ENCODE results near the gene IQSEC3. TPM values are rescaled to one million over a fixed set of nuclear protein-coding genes. Genes with fewer than 3 reads are reported as not detected.
"Not testable (repeated sequence)": the region's sequence is repeated elsewhere in the genome, so short reads cannot be mapped to it uniquely, and the experiment has no call there.

IQSEC3 gene
- total and polyA plus RNA-seq, 2 of the 13 experiments (the other 11 are each of a cell fraction or from before 2014, with no cell fraction given), result not detected

DNA sequence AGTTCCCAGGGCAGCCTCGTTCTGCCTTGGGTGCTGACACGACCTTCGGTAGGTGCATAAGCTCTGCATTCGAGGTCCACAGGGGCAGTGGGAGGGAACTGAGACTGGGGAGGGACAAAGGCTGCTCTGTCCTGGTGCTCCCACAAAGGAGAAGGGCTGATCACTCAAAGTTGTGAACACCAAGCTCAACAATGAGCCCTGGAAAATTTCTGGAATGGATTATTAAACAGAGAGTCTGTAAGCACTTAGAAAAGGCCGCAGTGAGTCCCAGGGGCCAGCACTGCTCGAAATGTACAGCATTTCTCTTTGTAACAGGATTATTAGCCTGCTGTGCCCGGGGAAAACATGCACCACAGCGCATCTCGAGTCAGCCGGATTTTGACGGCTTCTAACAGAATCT lies 46.7 kb upstream of the IQSEC3 start:
- peak overlapping the region; percentile 54; the same call in 1 of the 2 replicates for H3K9ac ChIP-seq (ENCODE audit: insufficient read depth, low read depth, low read length)
- intact Hi-C loops (cut with micrococcal nuclease; ENCODE audit: unreplicated experiment); H4K20me1 ChIP-seq (ENCODE audit: insufficient read depth, low read length); H3K27me3 ChIP-seq (ENCODE audit: control insufficient read depth in 1 of 2, insufficient read depth in 2 of 2, low read length in 2 of 2); H2AFZ ChIP-seq (ENCODE audit: low read length); BruUV-seq (replicated peaks); H3K4me3 ChIP-seq (replicated peaks in 1 of 3; ENCODE audit: insufficient read depth in 1 of 3, low read depth in 2 of 3, low read length in 3 of 3); in situ Hi-C loops (cut with HindIII; ENCODE audit: extremely low pct_ligation_motif_present, low pct_unique_long_range_greater_than_20kb); H3K9me3 ChIP-seq (ENCODE audit: low read length); H3K79me2 ChIP-seq (ENCODE audit: insufficient read depth, low read length); POLR2A ChIA-PET; FAIRE-seq; CTCF ChIA-PET (ENCODE audit: low intra/inter-chr PET ratio, low total read pairs): not testable (repeated sequence)
- peaks cover 36% of the 10 kb centered on the region for H3K4me1 ChIP-seq (ENCODE audit: insufficient read depth, low read length)
- H3K27ac ChIP-seq (ENCODE audit: extremely low read length, insufficient read depth, low read length), result peak overlapping the region; percentile 72
- peaks cover 3 to 15% of the 10 kb centered on the region in 2 experiments; a peak in 3 of 5 replicates for H3K36me3 ChIP-seq (replicated peaks in 1 of 2; ENCODE audit: control insufficient read depth in 1 of 2, insufficient read depth in 2 of 2, low read length in 2 of 2)
- 12% methylated on average over 7 of the region's 11 CpGs for WGBS (ENCODE audit: low lambda C conversion rate)
- ATAC-seq (peak; percentile 44), DNase-seq (ENCODE audit: low spot score) (peak; percentile 44)
- TF ChIP-seq ZNF263 (CRISPR knock-in tag; IDR thresholded peaks at IDR 0.05) (peak; percentile 83), ZNF7 (CRISPR knock-in tag; IDR thresholded peaks at IDR 0.05) (0 out of 2 replicates have a peak, but pooled peaks have one; percentile 23)
- TF ChIP-seq, protein P1, sequence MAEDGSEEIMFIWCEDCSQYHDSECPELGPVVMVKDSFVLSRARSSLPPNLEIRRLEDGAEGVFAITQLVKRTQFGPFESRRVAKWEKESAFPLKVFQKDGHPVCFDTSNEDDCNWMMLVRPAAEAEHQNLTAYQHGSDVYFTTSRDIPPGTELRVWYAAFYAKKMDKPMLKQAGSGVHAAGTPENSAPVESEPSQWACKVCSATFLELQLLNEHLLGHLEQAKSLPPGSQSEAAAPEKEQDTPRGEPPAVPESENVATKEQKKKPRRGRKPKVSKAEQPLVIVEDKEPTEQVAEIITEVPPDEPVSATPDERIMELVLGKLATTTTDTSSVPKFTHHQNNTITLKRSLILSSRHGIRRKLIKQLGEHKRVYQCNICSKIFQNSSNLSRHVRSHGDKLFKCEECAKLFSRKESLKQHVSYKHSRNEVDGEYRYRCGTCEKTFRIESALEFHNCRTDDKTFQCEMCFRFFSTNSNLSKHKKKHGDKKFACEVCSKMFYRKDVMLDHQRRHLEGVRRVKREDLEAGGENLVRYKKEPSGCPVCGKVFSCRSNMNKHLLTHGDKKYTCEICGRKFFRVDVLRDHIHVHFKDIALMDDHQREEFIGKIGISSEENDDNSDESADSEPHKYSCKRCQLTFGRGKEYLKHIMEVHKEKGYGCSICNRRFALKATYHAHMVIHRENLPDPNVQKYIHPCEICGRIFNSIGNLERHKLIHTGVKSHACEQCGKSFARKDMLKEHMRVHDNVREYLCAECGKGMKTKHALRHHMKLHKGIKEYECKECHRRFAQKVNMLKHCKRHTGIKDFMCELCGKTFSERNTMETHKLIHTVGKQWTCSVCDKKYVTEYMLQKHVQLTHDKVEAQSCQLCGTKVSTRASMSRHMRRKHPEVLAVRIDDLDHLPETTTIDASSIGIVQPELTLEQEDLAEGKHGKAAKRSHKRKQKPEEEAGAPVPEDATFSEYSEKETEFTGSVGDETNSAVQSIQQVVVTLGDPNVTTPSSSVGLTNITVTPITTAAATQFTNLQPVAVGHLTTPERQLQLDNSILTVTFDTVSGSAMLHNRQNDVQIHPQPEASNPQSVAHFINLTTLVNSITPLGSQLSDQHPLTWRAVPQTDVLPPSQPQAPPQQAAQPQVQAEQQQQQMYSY (CRISPR knock-in tag; IDR thresholded peaks at IDR 0.05), result peak; percentile 88
- H3K4me2 ChIP-seq (ENCODE audit: low read depth, low read length), result peak overlapping the region; percentile 60

DNA sequence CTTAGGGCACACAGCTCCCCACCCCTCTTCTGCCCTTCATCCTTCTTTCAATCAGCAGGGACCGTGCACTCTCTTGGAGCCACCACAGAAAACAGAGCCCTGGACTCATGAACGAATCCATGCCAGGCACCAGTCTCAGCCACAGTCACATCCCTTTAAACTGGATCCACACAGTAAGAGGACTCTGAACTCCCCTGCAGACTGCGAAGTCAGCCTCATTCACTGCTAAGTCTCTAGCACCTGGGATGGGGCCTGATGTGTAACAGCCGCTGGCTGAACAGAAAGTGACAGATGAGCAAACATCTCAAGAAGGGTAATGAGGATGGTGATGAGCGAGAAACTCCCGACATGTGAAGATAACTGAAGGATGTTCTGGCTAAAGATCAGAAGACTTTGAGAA lies 45.8 kb upstream of the IQSEC3 start:
- no peaks in the 10 kb centered on the region for H4K20me1 ChIP-seq (ENCODE audit: insufficient read depth, low read length)
- FAIRE-seq (peak; percentile 88), ATAC-seq (peak; percentile 100), DNase-seq (ENCODE audit: low spot score) (peak; percentile 95)
- H3K79me2 ChIP-seq (ENCODE audit: insufficient read depth, low read length), result no peaks in the 10 kb centered on the region
- H3K9ac ChIP-seq (ENCODE audit: insufficient read depth, low read depth, low read length), result peak overlapping the region; percentile 54
- H3K4me1 ChIP-seq (ENCODE audit: insufficient read depth, low read length), result peaks cover 36% of the 10 kb centered on the region
- intact Hi-C loops (cut with micrococcal nuclease; ENCODE audit: unreplicated experiment), result no loop called here
- peak overlapping the region; percentile 72 for H3K27ac ChIP-seq (ENCODE audit: extremely low read length, insufficient read depth, low read length)
- H3K4me2 ChIP-seq (ENCODE audit: low read depth, low read length), result peak overlapping the region; percentile 60
- in situ Hi-C loops (cut with HindIII; ENCODE audit: extremely low pct_ligation_motif_present, low pct_unique_long_range_greater_than_20kb), result no loop called here
- WGBS (ENCODE audit: low lambda C conversion rate), result 5% methylated on average over 6 of the region's 6 CpGs
- H3K27me3 ChIP-seq (ENCODE audit: control insufficient read depth in 1 of 2, insufficient read depth in 2 of 2, low read length in 2 of 2), result no peaks in the 10 kb centered on the region
- BruUV-seq (replicated peaks), result TSS peak; percentile 91
- peaks cover 3 to 15% of the 10 kb centered on the region in 2 experiments; a peak in 3 of 5 replicates for H3K36me3 ChIP-seq (replicated peaks in 1 of 2; ENCODE audit: control insufficient read depth in 1 of 2, insufficient read depth in 2 of 2, low read length in 2 of 2)
- POLR2A ChIA-PET, result no interaction called here
- CTCF ChIA-PET (ENCODE audit: low intra/inter-chr PET ratio, low total read pairs), result no interaction called here
- H2AFZ ChIP-seq (ENCODE audit: low read length), result no peak overlapping the region
- H3K4me3 ChIP-seq (replicated peaks in 1 of 3; ENCODE audit: insufficient read depth in 1 of 3, low read depth in 2 of 3, low read length in 3 of 3), result peak overlapping the region in 1 of 3 experiments; percentile 34; a peak in 1 of 6 replicates
- no peaks in the 10 kb centered on the region for H3K9me3 ChIP-seq (ENCODE audit: low read length)
- TF ChIP-seq RNF2 (conservative IDR thresholded peaks at IDR 0.05; ENCODE audit: low read depth) (no peak), SOX6 (IDR thresholded peaks at IDR 0.05) (no peak), SOX6 (CRISPR knock-in tag; IDR thresholded peaks at IDR 0.05) (peak; percentile 36), ETV5 (CRISPR knock-in tag; IDR thresholded peaks at IDR 0.05; ENCODE audit: borderline replicate concordance) (peak; percentile 31; the same call in 1 of the 2 replicates), ZNF484 (CRISPR knock-in tag; IDR thresholded peaks at IDR 0.05; ENCODE audit: borderline replicate concordance, low read depth) (no peak), PPARG (CRISPR knock-in tag; conservative IDR thresholded peaks at IDR 0.05) (0 out of 2 replicates have a peak, but pooled peaks have one; percentile 9), ZNF816 (CRISPR knock-in tag; IDR thresholded peaks at IDR 0.05; ENCODE audit: borderline replicate concordance) (no peak), ZNF878 (CRISPR knock-in tag; IDR thresholded peaks at IDR 0.05) (no peak), ZNF331 (CRISPR knock-in tag; IDR thresholded peaks at IDR 0.05) (peak; percentile 87; the same call in 1 of the 2 replicates), ZBTB1 (CRISPR knock-in tag; IDR thresholded peaks at IDR 0.05; ENCODE audit: borderline replicate concordance) (no peak)
- TF ChIP-seq, protein P2, sequence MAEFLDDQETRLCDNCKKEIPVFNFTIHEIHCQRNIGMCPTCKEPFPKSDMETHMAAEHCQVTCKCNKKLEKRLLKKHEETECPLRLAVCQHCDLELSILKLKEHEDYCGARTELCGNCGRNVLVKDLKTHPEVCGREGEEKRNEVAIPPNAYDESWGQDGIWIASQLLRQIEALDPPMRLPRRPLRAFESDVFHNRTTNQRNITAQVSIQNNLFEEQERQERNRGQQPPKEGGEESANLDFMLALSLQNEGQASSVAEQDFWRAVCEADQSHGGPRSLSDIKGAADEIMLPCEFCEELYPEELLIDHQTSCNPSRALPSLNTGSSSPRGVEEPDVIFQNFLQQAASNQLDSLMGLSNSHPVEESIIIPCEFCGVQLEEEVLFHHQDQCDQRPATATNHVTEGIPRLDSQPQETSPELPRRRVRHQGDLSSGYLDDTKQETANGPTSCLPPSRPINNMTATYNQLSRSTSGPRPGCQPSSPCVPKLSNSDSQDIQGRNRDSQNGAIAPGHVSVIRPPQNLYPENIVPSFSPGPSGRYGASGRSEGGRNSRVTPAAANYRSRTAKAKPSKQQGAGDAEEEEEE (CRISPR knock-in tag; IDR thresholded peaks at IDR 0.05; ENCODE audit: borderline replicate concordance), result peak; percentile 75; the same call in 1 of the 2 replicates
